GM19372 (cell line): ENCODE results near the gene PCDHA7.
"Not testable (repeated sequence)": the region's sequence is repeated elsewhere in the genome, so short reads cannot be mapped to it uniquely, and the experiment has no call there.

Experiments
- ATAC-seq: cut with Tn5 transposase; IDR thresholded peaks from one replicate; pipeline ENCODE4 v1.9.1; 2021; ENCODE audit warnings: mild to moderate bottlenecking, low read depth, moderate library complexity; ENCODE audit not compliant: unreplicated experiment

Gene PCDHA7

GRCh38 chr5:140821375-140822280 is 12.4 kb upstream of the PCDHA7 start, which contains the start of gene PCDHA5:
TSS of gene PCDHA5 (plus strand) at chr5:140821613.
- no peak for ATAC-seq

DNA sequence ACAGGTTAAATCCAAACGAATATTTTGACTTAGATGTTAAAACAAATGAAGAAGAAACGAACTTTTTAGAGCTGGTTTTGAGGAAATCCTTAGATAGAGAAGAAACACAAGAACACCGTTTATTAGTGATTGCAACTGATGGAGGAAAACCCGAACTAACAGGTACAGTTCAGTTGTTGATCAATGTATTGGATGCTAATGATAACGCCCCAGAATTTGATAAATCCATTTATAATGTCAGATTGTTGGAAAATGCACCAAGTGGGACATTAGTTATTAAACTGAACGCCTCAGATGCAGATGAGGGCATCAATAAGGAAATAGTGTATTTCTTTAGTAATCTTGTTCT is 11.8 kb upstream of the PCDHA7 start:
- ATAC-seq = no peak

DNA sequence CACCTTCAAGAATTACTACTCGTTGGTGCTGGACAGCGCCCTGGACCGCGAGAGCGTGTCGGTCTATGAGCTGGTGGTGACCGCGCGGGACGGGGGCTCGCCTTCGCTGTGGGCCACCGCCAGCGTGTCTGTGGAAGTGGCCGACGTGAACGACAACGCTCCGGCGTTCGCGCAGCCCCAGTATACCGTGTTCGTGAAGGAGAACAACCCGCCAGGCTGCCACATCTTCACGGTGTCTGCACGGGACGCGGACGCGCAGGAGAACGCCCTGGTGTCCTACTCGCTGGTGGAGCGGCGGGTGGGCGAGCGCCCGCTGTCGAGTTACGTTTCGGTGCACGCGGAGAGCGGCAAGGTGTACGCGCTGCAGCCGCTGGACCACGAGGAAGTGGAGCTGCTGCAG is 11.1 kb upstream of the PCDHA7 start:
- not testable (repeated sequence) for ATAC-seq

DNA sequence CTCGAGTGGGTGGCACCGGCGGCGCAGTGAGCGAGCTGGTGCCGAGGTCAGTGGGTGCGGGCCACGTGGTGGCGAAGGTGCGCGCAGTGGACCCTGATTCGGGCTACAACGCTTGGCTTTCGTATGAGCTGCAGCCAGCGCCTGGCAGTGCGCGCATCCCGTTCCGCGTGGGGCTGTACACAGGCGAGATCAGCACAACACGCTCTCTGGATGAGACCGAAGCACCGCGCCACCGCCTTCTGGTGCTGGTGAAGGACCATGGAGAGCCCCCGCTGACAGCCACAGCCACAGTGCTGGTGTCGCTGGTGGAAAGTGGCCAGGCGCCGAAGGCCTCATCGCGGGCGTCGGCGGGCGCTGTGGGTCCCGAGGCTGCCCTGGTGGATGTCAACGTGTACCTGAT is 10.6 kb upstream of the PCDHA7 start:
- no peak for ATAC-seq

DNA sequence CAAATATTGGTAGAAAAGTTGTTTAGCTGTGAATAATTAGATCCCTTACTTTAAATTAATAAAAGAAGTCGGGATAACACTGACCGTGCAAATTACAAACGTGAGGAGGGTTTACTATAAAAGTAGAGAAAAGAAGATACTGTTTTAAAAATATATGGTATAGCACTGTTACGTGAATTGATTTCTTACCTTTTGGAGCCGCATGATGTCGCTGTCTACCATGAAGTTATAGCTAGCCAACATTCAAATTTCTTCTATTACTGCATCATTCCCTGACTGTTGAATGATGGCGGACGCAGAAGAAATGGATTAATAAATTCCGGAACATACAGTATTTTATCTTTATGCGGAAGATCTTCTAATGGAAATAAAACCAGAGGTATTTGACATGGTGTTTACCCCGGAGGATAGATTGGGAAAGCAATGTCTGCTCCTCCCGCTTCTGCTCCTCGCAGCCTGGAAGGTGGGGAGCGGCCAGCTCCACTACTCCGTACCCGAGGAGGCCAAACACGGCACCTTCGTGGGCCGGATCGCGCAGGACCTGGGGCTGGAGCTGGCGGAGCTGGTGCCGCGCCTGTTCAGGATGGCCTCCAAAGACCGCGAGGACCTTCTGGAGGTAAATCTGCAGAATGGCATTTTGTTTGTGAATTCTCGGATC is 6.2 kb upstream of the PCDHA7 start, which contains the start of gene PCDHA6:
PCDHA6 (plus strand) TSS at position 257 of the 658 bp plus-strand sequence; CDS start at position 389, 132 bp downstream.
- ATAC-seq = no peak

GRCh38 chr5:140828362-140828737 is 5.7 kb upstream of the PCDHA7 start:
- no peak for ATAC-seq

- not testable (repeated sequence) for ATAC-seq
Observed at GRCh38 chr5:140829511-140830501, 4.3 kb upstream of the PCDHA7 start.

DNA sequence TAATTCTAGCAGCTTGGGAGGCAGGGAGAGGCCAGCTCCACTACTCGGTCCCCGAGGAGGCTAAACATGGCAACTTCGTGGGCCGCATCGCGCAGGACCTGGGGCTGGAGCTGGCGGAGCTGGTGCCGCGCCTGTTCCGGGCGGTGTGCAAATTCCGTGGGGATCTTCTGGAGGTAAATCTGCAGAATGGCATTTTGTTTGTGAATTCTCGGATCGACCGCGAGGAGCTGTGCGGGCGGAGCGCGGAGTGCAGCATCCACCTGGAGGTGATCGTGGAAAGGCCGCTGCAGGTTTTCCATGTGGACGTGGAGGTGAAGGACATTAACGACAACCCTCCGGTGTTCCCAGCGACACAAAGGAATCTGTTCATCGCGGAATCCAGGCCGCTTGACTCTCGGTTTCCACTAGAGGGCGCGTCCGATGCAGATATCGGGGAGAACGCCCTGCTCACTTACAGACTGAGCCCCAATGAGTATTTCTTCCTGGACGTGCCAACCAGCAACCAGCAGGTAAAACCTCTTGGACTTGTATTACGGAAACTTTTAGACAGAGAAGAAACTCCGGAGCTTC is 455 bp downstream of the PCDHA7 start:
- ATAC-seq = not testable (repeated sequence)

DNA sequence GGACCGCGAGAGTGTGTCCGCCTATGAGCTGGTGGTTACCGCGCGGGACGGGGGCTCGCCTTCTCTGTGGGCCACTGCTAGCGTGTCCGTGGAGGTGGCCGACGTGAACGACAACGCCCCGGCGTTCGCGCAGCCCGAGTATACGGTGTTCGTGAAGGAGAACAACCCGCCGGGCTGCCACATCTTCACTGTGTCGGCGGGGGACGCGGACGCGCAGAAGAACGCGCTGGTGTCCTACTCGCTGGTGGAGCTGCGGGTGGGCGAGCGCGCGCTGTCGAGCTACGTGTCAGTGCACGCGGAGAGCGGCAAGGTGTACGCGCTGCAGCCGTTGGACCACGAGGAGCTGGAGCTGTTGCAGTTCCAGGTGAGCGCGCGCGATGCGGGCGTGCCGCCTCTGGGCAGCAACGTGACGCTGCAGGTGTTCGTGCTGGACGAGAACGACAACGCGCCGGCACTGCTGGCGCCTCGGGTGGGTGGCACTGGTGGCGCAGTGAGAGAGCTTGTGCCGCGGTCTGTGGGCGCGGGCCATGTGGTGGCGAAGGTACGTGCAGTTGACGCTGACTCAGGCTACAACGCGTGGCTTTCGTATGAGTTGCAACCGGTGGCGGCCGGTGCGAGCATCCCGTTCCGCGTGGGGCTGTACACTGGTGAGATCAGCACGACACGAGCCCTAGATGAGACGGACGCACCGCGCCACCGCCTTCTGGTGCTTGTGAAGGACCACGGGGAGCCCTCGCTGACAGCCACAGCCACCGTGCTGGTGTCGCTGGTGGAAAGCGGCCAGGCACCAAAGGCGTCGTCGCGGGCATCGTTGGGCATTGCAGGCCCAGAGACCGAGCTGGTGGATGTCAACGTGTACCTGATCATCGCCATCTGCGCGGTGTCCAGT is 1.8 kb downstream of the PCDHA7 start:
- ATAC-seq = no peak

GRCh38 chr5:140840978-140841962 is 7.2 kb downstream of the PCDHA7 start, which contains the start of gene PCDHA8:
TSS of gene PCDHA8 (plus strand) at chr5:140841187. CDS start at chr5:140841322, 135 bp downstream.
- no peak for ATAC-seq

DNA sequence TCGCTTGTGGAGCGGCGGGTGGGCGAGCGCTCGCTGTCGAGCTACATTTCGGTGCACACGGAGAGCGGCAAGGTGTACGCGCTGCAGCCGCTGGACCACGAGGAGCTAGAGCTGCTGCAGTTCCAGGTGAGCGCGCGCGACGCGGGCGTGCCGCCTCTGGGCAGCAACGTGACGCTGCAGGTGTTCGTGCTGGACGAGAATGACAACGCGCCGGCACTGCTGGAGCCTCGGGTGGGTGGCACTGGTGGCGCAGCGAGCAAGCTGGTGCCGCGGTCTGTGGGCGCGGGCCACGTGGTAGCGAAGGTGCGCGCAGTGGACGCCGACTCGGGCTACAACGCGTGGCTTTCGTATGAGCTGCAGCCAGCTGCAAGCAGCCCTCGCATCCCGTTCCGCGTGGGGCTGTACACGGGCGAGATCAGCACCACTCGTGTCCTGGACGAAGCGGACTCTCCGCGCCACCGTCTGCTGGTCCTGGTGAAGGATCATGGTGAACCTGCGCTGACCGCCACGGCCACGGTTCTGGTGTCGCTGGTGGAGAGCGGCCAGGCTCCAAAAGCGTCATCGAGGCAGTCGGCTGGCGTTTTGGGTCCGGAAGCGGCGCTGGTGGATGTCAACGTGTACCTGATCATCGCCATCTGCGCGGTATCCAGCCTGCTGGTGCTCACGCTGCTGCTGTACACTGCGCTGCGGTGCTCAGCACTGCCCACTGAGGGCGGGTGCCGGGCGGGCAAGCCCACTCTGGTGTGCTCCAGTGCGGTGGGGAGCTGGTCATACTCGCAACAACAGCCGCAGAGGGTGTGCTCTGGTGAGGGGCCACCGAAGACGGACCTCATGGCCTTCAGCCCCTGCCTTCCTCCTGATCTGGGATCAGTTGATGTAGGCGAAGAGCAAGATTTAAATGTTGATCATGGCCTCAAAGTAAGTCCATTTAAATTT is 9.0 kb downstream of the PCDHA7 start:
- no peak for ATAC-seq

GRCh38 chr5:140848139-140849102 is 14.4 kb downstream of the PCDHA7 start, which contains the start of gene PCDHA9:
TSS of gene PCDHA9 (plus strand) at chr5:140848382. CDS start at chr5:140848496, 114 bp downstream.
- ATAC-seq = not testable (repeated sequence)

DNA sequence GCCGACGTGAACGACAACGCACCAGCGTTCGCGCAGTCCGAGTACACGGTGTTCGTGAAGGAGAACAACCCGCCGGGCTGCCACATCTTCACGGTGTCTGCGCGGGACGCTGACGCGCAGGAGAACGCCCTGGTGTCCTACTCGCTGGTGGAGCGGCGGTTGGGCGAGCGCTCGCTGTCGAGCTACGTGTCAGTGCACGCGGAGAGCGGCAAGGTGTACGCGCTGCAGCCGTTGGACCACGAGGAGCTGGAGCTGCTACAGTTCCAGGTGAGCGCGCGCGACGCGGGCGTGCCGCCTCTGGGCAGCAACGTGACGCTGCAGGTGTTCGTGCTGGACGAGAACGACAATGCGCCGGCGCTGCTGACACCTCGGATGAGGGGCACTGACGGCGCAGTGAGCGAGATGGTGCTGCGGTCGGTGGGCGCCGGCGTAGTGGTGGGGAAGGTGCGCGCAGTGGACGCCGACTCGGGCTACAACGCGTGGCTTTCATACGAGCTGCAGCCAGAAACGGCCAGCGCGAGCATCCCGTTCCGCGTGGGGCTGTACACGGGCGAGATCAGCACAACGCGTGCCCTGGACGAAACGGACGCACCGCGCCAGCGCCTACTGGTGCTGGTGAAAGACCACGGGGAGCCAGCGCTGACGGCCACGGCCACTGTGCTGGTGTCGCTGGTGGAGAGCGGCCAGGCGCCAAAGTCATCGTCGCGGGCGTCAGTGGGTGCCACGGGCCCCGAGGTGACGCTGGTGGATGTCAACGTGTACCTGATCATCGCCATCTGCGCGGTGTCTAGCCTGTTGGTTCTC is 16.0 kb downstream of the PCDHA7 start:
- ATAC-seq = not testable (repeated sequence)

DNA sequence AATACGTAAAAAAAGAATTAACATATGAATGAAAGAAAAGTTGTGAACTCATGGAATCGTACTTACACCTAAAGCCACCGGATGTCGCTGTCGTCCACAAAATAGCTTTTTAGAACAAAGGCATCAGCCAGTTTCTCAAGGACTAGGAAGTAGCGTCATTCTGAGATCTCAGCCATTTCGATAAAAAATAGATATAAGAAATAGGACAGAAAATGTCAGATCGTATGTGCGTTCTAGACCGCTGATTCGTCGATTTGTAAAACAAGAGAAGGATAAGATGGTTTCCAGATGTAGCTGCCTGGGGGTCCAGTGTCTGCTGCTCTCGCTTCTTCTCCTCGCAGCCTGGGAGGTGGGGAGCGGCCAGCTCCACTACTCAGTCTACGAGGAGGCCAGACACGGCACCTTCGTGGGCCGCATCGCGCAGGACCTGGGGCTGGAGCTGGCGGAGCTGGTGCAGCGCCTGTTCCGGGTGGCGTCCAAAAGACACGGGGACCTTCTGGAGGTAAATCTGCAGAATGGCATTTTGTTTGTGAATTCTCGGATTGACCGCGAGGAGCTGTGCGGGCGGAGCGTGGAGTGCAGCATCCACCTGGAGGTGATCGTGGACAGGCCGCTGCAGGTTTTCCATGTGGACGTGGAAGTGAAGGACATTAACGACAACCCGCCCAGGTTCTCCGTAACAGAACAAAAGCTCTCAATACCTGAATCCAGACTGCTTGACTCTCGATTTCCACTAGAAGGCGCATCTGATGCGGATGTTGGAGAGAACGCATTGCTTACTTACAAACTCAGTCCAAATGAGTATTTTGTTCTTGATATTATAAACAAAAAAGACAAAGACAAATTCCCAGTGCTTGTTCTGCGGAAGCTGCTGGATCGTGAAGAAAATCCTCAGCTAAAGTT is 22.0 kb downstream of the PCDHA7 start, which contains the start of gene PCDHA10:
PCDHA10 (plus strand) TSS at position 126 of the 903 bp plus-strand sequence; CDS start at position 278, 152 bp downstream.
- ATAC-seq = no peak
